Measurements from ENCODE around the gene AFM.
A peak's percentile ranks its signal among the peaks of the same experiment; 100 is the strongest.

The AFM gene

GRCh38 chr4:73477176-73477575 lies 4.4 kb upstream of the AFM start:
- Histone ChIP-seq H3K36me3 (ENCODE audit: insufficient read depth, low read length) (no peaks in the 10 kb centered on the region), H3K9me3 (ENCODE audit: low read depth, low read length) (no peaks in the 10 kb centered on the region), H3K9ac (ENCODE audit: insufficient read length) (no peak overlapping the region), H3K27ac (no peak overlapping the region), H3K4me3 (no peak overlapping the region)
- DNase-seq (ENCODE audit: low read depth, low spot score): no peak
- TF ChIP-seq EZH2 (IDR thresholded peaks at IDR 0.05): no peak
- TF ChIP-seq FOXP2 (optimal IDR thresholded peaks at IDR 0.05; ENCODE audit: control extremely low read depth, extremely low read length, insufficient read depth): no peak
- no peak for TF ChIP-seq POLR2AphosphoS5 (IDR thresholded peaks at IDR 0.05; ENCODE audit: borderline replicate concordance, low read depth, low read length)

DNA sequence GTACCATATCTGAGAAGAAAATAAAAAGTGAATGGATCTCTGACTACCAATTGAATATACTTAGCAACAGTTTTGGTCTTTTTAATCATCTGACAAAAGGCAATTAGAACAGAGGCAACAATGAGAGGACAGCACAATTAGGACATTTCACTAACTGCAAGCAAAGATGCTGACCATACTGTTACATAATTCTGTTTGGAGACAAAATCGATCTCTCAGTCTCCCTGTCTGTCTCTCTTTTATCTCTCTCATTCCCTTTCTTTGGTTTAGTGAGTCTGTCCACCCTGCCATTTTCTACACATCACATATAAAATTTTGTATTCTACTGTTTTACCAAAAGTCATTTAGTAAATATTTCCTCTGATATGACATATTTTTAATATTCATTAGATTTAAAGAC lies 2.2 kb upstream of the AFM start:
- TF ChIP-seq FOXP2 (optimal IDR thresholded peaks at IDR 0.05; ENCODE audit: control extremely low read depth, extremely low read length, insufficient read depth) (no peak), POLR2AphosphoS5 (IDR thresholded peaks at IDR 0.05; ENCODE audit: borderline replicate concordance, low read depth, low read length) (no peak), EZH2 (IDR thresholded peaks at IDR 0.05) (no peak)
- no peak overlapping the region for H3K27ac ChIP-seq
- H3K4me3 ChIP-seq: no peak overlapping the region
- no peak for DNase-seq (ENCODE audit: low read depth, low spot score)
- H3K36me3 ChIP-seq (ENCODE audit: insufficient read depth, low read length): no peaks in the 10 kb centered on the region
- H3K9me3 ChIP-seq (ENCODE audit: low read depth, low read length): no peaks in the 10 kb centered on the region
- H3K9ac ChIP-seq (ENCODE audit: insufficient read length): no peak overlapping the region

DNA sequence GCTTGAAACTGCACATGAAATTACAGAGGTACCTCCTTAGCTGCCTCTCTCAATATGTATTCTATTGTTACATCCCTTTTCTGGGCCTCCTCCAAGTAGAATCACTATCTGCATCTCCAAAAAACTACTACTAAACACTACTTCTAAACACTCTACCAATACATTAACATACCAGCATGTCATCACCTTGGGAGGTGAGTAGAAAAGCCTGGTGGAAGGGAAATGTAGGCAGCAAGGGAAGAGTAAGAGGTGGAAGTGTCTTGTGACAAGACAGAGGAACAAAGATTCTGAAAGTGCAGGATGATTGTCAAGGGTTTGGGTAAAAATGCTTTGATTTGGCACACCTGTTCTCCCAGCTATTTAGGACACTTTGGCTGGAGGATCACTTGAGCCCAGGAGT lies 3.5 kb downstream of the AFM start:
- Histone ChIP-seq H3K4me3 (no peak overlapping the region), H3K9me3 (ENCODE audit: low read depth, low read length) (no peaks in the 10 kb centered on the region), H3K27ac (no peak overlapping the region), H3K36me3 (ENCODE audit: insufficient read depth, low read length) (no peaks in the 10 kb centered on the region), H3K9ac (ENCODE audit: insufficient read length) (no peak overlapping the region)
- TF ChIP-seq FOXP2 (optimal IDR thresholded peaks at IDR 0.05; ENCODE audit: control extremely low read depth, extremely low read length, insufficient read depth): no peak
- no peak for TF ChIP-seq POLR2AphosphoS5 (IDR thresholded peaks at IDR 0.05; ENCODE audit: borderline replicate concordance, low read depth, low read length)
- no peak for TF ChIP-seq EZH2 (IDR thresholded peaks at IDR 0.05)
- DNase-seq (ENCODE audit: low read depth, low spot score): no peak

DNA sequence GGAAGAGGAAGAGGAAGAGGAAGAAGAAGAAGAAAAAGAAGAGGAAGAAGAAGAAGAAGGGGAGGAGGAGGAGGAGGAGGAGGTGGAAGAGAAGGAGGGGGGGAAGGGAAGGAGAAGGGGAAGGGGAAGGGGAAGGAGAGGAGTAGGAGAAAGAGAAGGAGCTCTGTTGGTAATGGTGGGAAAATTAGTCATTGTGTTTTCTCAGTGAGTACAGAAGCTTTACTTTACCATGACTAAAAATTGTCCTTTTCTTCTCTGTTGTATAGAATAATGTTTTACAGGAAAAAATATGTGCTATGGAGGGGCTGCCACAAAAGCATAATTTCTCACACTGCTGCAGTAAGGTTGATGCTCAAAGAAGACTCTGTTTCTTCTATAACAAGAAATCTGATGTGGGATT lies 4.1 kb downstream of the AFM start:
- H3K27ac ChIP-seq: no peak overlapping the region
- no peak for DNase-seq (ENCODE audit: low read depth, low spot score)
- no peak overlapping the region for H3K9ac ChIP-seq (ENCODE audit: insufficient read length)
- no peak overlapping the region for H3K4me3 ChIP-seq
- no peaks in the 10 kb centered on the region for H3K9me3 ChIP-seq (ENCODE audit: low read depth, low read length)
- no peaks in the 10 kb centered on the region for H3K36me3 ChIP-seq (ENCODE audit: insufficient read depth, low read length)
- TF ChIP-seq POLR2AphosphoS5 (IDR thresholded peaks at IDR 0.05; ENCODE audit: borderline replicate concordance, low read depth, low read length) (no peak), FOXP2 (optimal IDR thresholded peaks at IDR 0.05; ENCODE audit: control extremely low read depth, extremely low read length, insufficient read depth) (no peak), EZH2 (IDR thresholded peaks at IDR 0.05) (no peak)

DNA sequence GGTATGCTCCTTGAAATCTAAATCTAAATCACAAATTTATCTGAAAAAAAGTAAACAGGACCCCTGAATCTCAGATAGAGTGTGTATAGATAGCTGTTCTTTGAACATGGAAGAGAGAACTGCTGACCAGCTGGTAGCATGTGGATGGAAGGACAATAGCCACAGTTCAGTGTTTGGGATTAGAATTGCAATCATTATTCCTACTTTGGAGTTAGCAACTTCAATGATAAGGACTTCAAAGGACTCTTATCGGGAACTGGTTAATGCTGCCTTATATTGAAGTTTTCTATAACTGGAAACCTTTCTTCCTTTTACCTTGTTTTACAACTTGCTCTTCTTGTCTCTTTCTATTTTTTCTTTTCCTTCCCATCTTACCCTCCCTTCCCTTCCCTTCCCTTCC lies 5.0 kb downstream of the AFM start:
- no peak for TF ChIP-seq POLR2AphosphoS5 (IDR thresholded peaks at IDR 0.05; ENCODE audit: borderline replicate concordance, low read depth, low read length)
- no peak for TF ChIP-seq EZH2 (IDR thresholded peaks at IDR 0.05)
- TF ChIP-seq FOXP2 (optimal IDR thresholded peaks at IDR 0.05; ENCODE audit: control extremely low read depth, extremely low read length, insufficient read depth): no peak
- no peaks in the 10 kb centered on the region for H3K36me3 ChIP-seq (ENCODE audit: insufficient read depth, low read length)
- DNase-seq (ENCODE audit: low read depth, low spot score): no peak
- H3K9ac ChIP-seq (ENCODE audit: insufficient read length): no peak overlapping the region
- no peak overlapping the region for H3K27ac ChIP-seq
- H3K9me3 ChIP-seq (ENCODE audit: low read depth, low read length): no peaks in the 10 kb centered on the region
- H3K4me3 ChIP-seq: no peak overlapping the region

DNA sequence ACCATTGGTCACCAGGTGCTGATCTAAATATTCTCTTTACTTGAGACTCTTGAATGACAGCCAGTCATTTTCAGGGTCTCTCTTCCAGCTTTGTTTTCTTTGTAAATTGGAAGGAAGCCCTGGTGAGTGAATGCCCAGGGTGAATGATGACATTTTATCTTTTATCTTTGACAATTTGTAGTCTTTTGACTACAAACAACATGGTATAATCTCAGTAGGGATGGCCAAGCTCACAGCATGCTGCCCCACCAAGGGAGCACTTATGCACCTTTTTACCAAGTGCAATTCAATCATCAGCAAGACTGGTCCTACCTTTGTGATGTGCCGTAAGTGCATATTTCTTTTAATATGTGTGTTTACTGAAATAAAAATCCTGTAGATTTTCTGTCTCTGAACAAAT lies 5.7 kb downstream of the AFM start:
- H3K36me3 ChIP-seq (ENCODE audit: insufficient read depth, low read length): no peaks in the 10 kb centered on the region
- DNase-seq (ENCODE audit: low read depth, low spot score): no peak
- no peak overlapping the region for H3K9ac ChIP-seq (ENCODE audit: insufficient read length)
- H3K27ac ChIP-seq: no peak overlapping the region
- TF ChIP-seq FOXP2 (optimal IDR thresholded peaks at IDR 0.05; ENCODE audit: control extremely low read depth, extremely low read length, insufficient read depth) (no peak), EZH2 (IDR thresholded peaks at IDR 0.05) (no peak), POLR2AphosphoS5 (IDR thresholded peaks at IDR 0.05; ENCODE audit: borderline replicate concordance, low read depth, low read length) (no peak)
- H3K9me3 ChIP-seq (ENCODE audit: low read depth, low read length): no peaks in the 10 kb centered on the region
- no peak overlapping the region for H3K4me3 ChIP-seq

- H3K9me3 ChIP-seq (ENCODE audit: low read depth, low read length): no peaks in the 10 kb centered on the region
- no peak overlapping the region for H3K9ac ChIP-seq (ENCODE audit: insufficient read length)
- no peak overlapping the region for H3K27ac ChIP-seq
- H3K4me3 ChIP-seq: peak overlapping the region; percentile 43; the same call in 1 of the 2 replicates
- no peak for TF ChIP-seq POLR2AphosphoS5 (IDR thresholded peaks at IDR 0.05; ENCODE audit: borderline replicate concordance, low read depth, low read length)
- no peak for TF ChIP-seq EZH2 (IDR thresholded peaks at IDR 0.05)
- TF ChIP-seq FOXP2 (optimal IDR thresholded peaks at IDR 0.05; ENCODE audit: control extremely low read depth, extremely low read length, insufficient read depth): no peak
- no peak for DNase-seq (ENCODE audit: low read depth, low spot score)
- H3K36me3 ChIP-seq (ENCODE audit: insufficient read depth, low read length): no peaks in the 10 kb centered on the region
These were observed 18.6 kb downstream of the AFM start for GRCh38 chr4:73499996-73500765.

DNA sequence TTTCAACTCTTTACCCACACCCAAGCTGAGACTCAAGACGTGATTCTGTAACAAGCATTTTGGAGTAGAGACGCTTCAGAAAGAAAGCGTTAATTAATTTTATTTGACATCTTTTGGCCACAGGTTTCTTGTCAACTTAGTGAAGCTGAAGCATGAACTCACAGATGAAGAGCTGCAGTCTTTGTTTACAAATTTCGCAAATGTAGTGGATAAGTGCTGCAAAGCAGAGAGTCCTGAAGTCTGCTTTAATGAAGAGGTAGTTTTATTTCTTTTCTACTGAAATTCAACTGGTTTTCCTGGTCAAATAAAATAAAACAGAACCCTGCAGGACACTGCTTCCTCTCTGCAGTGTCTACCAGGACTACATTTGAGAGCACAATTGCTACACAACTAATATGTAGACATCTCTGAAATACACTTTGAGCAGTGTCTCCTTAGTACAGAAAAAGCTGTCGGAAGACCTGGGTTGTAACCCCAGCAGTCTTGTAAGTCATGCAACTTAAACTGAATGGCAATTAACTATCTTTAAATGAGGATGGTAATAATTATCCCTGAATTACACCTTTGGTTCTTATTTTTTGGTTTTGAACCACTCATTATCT lies 20.2 kb downstream of the AFM start:
- no peaks in the 10 kb centered on the region for H3K9me3 ChIP-seq (ENCODE audit: low read depth, low read length)
- no peak overlapping the region for H3K4me3 ChIP-seq
- H3K36me3 ChIP-seq (ENCODE audit: insufficient read depth, low read length): no peaks in the 10 kb centered on the region
- DNase-seq (ENCODE audit: low read depth, low spot score): no peak
- TF ChIP-seq POLR2AphosphoS5 (IDR thresholded peaks at IDR 0.05; ENCODE audit: borderline replicate concordance, low read depth, low read length) (no peak), EZH2 (IDR thresholded peaks at IDR 0.05) (no peak), FOXP2 (optimal IDR thresholded peaks at IDR 0.05; ENCODE audit: control extremely low read depth, extremely low read length, insufficient read depth) (no peak)
- no peak overlapping the region for H3K27ac ChIP-seq
- no peak overlapping the region for H3K9ac ChIP-seq (ENCODE audit: insufficient read length)
